ELF-1 (cell line): ENCODE data around the gene SINHCAF.

Experiments used
- DNase-seq: peaks from one replicate; pipeline ENCODE4 v3.0.0-alpha.2; 2016; ENCODE audit warnings: low read depth, low spot score

SINHCAF gene

DNA sequence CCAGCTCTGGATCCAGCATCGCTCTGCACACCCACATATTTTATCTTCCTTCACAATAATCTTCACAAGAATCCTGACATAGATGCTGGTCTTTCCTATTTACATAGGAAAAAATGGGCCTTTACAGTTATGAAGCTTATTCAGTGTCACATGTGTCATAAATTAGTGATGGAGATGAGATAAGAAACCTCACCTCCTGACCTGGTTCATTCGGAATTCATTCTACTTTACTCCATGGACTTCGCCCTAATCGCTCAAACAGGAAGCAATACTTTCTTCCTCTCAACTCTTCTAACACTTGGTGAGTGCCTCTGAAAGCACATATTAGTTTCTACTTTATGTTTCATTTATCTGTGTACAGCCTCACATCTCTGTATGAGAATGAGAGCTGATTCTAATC, 12.0 kb upstream of the SINHCAF start:
- DNase-seq = no peak

DNA sequence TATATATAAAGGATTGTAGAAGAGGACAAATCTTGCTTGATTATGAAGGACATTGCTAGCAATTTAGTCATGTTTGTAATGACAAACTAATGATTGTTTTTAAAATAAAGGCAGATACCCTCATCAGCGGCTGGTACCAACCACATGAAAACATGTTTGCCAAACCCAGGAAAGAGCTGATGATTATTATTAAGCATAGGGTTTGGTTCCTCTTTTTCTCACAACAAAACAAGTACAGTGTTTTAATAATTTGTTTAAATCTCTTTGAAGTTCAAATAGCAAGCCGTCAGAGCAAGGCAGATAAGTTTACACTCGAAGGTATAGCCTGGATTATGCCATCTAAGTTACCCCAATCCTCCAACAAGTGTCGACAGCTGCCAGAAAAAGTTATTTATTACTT, 5.3 kb upstream of the SINHCAF start:
- no peak for DNase-seq

DNA sequence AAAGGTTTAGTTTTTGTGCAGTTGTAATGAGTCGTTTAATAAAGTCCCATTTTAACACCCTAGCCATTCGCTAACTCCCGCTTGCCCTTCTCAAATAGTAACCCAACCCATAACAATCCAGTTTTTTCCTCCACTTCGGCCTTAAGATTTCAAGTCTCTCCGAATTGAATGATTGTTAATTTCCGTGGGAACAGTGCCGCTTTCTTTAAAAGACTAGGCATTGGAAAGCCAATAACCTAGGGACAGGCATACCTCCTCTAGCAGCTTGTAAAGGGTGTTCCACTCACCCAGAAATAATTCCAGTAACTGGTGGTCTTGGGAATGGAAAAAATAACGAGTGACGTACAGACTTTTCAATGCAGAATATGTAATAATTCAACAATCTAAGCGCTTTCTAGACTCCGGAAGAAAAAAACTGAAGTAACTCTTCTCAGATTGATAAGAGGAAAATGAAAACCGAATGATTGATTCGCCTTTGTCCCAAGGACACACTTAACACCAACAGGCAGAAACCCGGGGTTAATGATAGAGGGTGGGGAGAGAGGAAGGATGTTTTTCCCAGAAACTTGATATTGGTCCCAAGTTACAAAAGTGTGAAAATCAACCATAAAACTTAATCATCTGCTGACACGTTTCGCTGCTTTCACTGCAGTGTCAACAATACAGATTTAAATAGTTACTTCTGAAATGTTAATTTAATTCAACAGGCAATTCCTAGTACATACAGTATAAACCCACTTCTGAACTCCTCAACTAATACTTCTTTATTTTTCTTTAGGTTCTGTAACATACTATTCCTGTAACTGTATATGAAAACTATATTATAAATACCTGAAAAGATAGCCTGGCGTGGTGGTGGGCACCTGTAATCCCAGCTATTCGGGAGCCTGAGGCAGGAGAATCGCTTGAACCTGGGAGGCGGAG, 1.0 kb upstream of the SINHCAF start:
- no peak for DNase-seq

DNA sequence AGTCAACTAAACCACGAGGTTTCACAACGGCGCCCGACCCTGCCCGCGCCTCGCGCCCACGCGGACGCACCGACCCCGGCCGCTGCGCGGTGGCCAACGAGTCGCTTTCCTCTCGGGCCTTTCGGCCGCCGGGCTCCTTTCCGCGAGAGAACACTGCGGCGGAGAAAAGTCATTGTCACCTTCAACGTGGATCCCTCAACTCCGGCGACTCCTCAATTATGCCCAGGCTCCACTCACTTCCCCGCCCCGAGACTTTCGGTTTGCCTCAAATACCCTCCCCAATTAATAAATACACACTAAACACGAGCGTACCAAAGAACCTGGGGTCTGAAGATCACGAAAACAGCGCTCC, 450 bp downstream of the SINHCAF start:
- no peak for DNase-seq

DNA sequence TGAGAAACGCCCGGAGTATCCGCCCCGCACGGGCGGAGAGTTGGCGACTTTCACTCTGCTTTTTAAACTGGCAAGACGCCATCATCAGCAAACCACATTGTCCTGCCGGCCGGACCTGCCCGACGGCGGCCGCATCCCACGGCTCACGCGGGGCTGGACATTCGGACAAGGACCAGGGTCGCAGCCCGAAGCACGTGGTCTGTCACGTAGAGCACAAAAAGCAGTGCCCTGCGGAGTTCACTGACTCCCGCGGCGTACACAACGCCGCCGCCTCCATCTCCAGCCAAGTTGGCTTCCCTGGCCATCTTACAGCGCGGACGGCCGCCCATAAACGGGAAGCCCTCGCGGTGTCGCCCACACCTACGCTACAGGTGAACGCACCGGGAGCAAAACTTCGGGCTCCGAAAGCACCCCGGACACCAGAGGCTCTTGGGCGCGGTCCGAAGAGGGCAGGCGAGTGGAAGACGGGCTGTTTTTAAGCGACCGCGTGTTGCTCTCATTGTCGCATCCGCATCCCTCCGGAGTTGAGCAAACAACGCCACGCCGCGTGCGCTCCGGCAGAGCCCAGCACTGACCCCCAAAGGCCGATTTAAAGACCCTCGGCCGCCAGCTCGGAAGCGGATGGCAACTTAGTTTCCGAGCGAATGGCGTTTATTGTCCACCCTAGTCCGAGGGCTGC, 966 bp downstream of the SINHCAF start:
- DNase-seq = peak; percentile 63

DNA sequence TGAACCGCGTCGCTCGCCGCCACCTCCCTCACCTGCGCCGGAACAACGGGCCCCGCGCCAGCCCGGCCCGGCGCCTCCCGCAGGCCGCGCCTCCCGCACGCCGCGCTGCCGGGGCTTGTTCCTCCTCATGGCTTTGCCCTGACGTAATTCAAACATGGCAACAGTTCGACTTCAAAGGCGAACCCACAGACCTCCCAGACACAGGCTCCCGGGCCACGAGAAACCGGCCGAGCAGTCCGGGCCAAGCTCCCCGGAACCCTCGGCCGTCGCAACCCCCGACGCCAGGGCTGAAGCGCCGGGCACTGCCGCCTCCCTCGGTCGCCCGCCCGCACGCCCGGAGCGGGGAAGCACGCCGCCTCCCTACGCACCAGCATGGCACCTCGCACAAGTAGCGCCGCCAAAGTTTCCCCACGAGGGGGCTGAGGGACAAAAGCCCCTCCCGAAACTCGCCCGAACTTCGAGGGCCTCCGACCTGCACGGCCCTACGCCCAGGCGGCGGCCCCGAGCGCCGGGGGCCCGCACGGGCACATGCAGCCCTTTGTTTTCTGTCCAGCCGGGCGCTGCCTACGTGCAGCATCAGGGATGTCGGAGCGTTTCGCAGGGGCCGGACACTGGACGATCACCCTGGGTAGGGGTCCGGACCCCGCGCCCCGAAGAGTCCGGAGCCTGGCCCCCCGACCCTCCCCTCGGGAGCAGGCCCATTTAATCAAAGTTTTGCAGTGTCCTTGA, 1.7 kb downstream of the SINHCAF start:
- DNase-seq = peak; percentile 83

DNA sequence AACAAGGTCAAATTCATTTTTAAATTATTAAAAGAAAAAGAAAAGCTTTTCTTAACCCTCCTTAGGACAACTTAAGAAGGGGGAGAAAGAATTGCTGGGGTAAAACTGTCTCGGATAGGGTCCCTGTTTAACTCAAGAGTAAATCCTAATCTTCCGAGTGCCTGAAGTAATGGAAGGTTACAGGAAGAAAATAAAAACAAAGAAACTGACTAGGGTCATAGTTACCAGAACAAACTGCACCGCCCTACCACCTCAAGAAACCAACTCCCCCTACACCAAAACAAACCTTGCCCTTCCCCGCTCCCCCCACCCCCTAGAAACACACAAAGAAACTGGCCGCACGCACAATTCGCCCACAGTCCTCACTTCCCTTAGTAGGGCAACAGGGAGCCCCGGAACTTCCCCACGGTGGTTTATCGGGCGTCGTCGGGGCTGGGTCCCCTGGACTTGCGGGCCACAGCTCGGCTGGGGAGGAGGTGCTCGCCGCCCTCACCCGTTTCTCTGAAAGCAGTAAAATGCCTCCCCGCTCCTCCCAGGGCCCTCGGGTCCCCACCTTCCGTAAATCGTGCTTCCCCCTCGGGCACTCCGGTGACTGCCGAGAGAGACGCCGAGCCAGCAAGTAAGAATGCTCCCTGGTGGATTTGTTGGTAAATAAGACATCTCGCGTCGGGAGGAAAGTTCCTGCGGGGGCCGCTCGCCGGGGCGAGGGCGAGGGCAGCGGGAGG, 2.4 kb downstream of the SINHCAF start:
- peak; percentile 82 for DNase-seq

DNA sequence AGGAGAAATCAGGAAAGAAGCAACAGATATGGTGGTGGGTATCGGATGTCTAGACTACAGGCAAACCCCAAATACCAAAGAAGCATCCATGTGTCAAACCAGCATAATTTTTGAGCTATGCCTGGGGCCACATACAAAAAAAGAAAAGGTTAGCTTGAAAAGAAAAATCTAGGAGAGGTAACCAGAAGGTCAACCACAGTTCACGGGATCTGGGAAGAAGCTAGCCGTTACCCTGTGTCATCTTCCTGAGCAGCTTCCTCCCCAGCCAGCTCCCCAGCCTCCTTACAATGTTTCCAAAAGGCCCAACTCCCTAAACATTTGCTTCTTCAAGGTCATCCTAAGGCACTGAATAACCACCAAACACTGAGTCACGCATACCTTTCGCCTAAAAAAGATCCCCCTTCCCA, 3.1 kb downstream of the SINHCAF start:
- DNase-seq = peak; percentile 64

DNA sequence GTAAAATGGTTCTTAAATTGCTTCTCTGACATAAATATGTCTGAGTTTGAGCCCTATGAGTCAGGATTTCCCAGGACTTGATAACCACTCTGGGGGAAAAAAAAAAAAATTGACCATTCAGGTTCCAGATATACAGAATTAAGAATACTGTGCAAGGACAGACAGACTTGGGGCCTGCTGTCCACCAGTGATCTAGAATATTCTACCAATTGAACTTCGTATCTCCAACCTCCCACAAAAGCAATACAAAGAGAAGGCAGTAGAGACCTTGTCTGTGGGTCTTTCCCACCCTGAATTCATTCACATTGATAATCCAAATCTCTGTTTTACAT, 4.1 kb downstream of the SINHCAF start:
- DNase-seq = no peak

DNA sequence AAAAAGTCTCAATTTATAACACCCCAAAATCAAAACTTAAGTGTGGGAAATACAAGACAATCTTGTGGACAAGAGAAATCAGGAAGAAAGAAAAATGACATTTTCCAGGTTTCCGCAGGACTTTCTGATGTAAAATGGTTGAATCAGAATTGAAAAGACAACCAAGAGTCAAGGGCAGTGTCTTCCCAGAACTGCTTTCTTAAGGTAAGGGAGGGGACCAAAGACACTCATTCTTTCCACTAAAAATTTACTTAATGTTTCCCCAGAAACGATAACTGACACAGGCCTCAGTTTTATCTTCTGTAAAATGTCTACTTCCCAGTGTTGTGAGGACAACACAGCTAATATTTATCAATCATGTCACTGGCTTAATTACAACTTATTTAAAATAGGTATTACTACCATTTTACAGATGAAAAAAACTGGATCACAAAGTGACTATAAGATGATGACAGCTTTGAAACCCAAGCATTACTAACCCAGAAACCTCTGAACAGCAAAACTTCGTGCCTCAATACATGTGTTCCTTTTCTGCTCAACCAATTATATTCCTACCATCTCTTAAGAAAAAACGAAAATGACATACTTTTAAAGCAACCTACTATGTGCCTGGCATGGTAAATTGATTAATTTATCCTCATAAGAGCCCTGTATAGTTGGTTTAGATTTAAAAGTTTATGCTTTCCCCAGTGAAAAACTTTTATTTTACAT, 4.6 kb downstream of the SINHCAF start:
- no peak for DNase-seq

DNA sequence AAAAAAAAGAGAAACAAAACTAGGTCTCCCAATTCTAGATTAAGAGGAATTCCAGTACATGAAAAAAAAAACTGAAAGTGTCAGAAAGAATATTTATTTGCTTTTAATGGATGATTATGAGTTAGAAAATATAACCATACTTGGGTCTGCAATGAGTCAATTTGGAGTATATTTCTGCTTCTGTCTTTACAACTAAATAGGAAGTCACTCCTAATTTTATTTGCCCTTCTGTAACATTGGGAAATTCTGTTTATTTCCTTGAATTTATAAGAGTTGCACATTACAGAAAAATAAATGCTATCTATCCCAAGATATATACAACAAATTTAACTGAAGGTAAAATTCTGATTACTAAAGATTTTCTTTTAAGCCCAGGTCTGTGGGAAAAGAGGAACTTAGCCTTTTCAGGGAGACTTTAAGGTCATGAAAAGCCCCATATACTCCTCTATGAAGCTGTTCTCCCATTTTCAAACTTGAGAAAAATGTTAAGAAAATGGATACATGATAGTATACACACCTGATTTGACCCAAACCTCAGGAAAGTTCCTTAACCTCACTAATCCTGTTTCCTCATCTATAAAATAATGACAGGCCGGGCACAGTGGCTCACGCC, 7.2 kb downstream of the SINHCAF start:
- DNase-seq = no peak

DNA sequence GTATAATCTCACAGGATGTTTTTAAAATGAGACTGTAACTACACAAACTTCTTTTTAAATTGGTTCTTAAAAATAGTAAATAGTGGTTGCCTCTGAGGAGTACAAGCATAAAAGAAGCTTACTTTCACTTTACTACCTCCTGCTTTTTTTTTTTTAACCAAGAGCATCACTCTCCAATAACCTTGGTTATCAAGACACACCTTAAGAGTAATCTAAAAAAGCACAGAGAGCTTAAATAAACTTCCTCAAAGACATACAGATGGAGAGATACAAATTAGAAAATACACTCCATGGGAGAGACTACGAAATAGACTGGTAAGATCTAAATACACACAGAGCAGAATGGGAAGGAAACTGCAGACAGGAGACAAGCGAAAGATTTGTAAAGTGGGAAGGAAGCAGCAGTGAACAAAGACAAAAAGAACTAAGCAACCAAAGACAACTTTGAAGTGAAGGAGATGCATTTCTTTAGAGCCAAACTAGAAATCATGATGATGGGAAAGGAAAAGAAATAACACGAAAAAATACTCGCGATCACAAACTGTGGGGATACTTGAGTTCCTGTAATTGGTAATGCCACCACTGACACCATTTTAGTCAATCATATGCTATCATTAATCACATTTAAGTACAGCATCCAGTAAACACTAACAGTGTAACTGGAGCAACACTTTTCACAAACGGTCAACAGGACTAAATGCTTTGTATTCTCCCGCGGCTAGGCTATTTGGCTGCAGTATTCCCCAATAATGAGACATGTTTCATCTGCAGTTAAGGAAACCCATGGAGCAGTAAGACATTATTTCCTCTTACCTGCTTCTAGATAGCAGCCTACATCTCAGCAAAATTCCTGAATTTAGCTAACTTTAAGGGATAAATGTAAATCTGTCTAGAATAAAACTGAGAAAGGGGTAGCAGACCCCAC, 8.2 kb downstream of the SINHCAF start:
- DNase-seq = no peak

DNA sequence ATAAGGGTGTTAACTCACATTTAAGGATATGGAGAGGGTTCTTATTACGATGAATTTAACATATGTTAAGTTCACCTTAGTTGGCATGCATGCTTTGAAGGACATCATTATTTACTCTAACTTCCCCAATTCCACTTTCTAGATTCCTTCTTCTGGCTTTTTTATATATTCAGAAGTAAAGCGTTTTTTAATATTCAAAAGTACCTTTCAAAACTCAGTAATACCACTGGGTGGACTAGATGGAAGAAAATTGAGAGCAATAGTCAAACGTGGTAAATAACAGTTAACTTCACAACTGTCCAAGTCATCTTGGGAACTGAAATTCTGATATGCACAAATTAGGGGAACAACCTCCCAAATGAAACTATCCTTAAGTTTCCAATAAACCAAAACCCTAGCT, 9.1 kb downstream of the SINHCAF start:
- no peak for DNase-seq

DNA sequence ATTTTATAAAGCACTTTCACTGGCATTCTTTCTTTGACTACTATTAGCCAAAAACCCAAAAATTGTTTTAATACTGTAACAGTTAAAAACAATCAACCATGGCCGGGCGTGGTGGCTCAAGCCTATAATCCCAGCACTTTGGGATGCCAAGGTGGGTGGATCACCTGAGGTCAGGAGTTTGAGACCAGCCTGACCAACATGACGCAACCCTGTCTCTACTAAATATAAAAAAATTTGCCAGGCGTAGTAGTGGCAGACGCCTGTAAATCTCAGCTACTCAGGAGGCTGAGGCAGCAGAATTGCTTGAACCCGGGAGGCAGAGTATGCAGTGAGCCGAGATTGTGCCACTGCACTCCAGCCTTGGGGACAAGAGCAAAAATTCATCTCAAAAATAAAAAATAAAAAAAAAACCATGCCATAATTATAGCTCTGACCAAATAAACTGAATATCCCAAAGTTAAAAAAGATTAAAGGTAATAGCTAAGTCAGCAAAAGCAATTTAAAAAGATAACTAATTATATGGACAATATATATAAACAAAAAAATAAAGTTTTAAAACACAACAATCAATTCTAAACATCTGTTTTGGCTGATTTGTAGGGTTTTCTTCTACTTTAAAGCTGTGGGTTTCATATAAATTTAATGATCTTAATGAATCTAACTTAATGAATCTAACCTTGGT, 10.0 kb downstream of the SINHCAF start:
- DNase-seq = no peak

DNA sequence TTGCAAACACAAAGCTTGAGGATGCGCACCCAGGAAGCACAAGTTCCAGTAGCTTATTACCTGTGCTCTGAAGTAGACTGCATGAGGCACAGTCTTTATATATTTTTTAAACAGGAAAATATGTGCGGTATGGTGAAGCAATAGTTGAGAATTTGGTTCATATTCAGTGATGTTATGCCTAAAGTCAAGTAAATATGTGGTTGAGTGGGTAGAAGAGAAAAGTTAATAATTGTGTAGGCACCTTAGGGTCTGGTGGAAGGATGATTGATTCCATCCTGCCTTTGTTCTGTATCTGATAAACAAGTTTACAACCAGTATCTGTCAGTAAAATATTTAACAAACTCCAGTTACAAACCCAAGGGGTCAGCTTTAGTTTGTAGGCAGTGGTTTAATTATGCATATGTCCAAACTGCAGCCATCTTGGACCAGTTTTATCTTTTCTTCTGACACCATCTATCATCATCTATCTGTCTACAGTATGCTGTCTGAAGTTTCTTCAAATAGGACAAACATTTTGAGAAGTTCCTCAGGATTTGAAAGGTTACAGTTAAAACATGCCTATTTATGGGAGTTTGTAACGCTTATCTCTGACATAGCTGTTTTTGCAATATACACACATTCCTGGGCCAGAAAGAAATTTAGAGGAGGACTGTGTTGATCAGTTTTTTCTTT, 10.8 kb downstream of the SINHCAF start:
- no peak for DNase-seq

DNA sequence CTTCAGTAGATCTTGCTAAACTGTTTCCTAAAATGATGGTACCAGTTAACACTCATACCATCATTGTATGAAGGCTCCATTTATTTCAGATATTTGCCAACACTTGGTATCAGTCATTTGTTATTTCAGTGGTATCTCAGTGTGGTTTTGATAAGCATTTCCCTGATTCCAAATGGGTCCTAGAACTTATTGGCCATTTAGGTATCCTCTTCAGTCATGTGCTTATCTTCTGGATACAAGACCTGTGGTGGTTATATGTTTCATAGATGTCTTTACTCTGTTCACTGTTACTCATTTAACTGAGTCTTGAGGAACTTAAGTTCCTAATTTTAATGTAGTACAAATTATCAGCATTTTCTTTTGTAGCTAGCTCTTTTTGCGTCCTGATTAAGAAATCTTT, 13.5 kb downstream of the SINHCAF start:
- DNase-seq = no peak

DNA sequence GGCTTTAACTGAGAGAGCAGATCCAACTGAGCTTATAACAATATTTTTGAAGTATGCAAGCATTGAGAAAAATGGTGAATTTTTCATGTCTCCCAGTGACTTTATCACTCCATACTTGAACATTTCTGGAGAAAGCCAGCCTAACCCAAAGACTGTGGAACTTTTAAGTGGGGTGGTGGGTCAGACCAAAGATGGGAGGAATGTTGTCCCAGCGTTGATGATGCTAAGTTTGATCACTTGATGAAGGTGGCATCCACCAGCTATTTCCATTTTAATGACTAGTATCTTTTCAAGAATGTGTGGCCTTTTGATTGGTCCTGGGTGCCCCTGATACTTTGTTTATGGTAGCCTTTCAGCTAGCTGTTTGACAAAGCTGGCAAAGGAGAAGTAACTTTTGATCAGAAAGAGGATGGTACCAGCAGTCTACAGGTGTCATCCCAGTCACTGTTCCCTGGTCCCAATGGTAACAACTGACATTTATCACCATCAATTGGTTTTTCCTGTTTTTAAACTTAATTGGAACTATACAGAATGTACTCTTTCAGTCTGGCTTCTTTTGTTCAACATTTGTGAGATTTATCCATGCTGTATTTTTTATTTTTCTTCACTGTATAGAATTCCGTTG, 14.2 kb downstream of the SINHCAF start:
- DNase-seq = no peak

DNA sequence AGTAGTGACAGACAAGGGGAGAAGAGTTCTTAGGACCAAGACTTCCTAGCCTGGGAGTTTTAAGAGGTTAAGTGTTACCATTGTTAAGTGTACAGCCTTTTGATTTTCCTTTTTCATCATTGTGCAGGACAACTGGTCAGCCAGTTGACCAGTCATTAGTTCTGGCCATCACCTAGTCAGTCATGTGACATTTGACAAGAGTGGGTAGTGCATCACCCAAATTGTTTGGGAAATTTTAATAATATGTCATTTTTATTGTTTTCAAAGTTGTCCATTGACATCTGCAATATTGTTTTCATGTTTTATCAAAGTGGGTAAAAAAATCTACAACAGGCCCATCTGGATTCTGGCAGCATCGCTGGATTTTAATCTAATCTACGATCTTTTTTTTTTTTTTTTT, 15.5 kb downstream of the SINHCAF start:
- no peak for DNase-seq
